NCI-H345 treated with DMSO at 0.1 percent for 48 hours (cell line): ENCODE data around the gene CHST12.
"Not testable (repeated sequence)": the region's sequence is repeated elsewhere in the genome, so short reads cannot be mapped to it uniquely, and the experiment has no call there.

Source experiments
- DNase-seq: peaks from one replicate; lab custom pipeline; 2025; ENCODE audit not compliant: unreplicated experiment; lab: John Stamatoyannopoulos, UW

Gene CHST12

GRCh38 chr7:2460188-2460587 lies 56.8 kb downstream of the CHST12 start:
- no peak for DNase-seq

- no peak for DNase-seq
Observed at GRCh38 chr7:2460641-2461040, 57.2 kb downstream of the CHST12 start.

GRCh38 chr7:2461268-2462026 lies 58.0 kb downstream of the CHST12 start:
- no peak for DNase-seq

GRCh38 chr7:2462731-2463130 lies 59.3 kb downstream of the CHST12 start:
- no peak for DNase-seq

DNA sequence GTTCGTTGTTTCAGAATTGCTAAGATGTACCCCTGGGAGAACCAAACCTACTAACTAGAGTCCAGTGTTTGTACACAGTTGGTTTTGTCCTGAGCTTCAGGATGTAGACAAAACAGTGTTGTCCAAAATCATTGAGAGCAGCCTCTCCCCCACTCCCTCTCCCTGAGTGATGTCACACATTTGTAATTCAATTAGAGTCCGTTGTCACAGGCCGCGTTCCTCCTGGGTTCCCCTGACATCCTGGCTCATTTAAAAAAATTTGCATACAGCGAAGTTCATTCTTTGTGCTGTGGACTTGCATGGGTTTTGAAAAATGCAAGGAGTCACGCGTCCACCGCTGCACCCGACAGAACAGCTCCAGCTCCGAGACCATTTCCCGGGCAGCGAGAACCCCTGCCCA lies 62.5 kb downstream of the CHST12 start:
- DNase-seq = no peak

GRCh38 chr7:2466675-2467074 lies 63.3 kb downstream of the CHST12 start:
- no peak for DNase-seq

DNA sequence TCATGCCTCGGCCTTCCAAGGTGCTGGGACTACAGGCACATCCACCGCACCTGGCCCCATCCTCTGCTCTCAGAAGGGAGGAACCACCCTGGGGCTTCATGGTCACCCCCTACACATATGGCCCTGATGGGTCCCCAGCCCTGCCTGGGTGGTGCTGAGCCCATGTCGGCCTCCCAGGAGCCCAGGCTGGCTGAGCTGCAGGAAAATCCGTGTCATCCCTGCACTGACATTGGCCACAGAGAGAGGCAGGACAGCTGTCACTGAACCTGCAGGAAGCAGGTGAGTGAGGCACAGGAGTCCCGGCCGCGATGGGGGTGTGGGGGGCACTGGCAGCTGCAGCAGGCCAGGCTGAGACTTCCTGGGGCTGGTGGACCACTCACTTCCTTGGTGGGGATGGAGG lies 64.8 kb downstream of the CHST12 start:
- DNase-seq = no peak

GRCh38 chr7:2469460-2470203 lies 66.2 kb downstream of the CHST12 start:
- not testable (repeated sequence) for DNase-seq

GRCh38 chr7:2470204-2471021 lies 67.0 kb downstream of the CHST12 start:
- no peak for DNase-seq

DNA sequence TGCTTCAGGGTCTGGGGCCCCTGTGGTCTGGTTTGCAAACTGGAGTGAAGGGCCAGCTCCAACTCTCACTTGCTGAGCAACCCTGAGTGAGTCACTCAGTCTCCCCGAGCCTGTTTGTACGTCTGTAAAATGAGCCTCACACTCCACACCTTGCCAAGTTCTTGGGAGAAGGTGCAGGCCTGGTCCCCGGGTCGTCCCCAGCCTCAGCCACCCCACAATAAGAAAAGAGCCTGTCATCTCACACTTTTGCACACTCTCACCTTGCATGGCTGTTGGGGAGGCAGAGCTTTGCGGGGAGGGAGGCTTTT lies 67.6 kb downstream of the CHST12 start:
- no peak for DNase-seq

GRCh38 chr7:2471396-2471795 lies 68.0 kb downstream of the CHST12 start:
- DNase-seq = peak; percentile 65

DNA sequence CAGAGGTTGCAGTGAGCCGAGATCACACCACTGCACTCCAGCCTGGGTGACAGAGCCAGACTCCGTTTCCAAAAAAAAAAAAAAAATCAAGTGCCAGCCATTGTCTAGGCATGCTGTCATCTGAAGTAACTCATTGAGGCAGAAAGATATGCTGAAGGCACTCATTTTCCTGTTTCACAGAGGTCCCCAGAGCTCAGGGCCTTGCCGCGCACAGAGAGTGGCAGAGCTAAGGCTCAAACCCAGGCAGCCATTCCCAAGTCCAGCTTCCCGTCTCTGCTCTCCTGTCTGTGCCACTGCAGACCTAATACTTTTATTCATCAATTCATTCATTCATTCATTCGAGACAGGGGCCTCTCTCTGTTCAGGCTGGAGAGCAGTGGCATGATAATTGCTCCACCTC lies 69.3 kb downstream of the CHST12 start:
- no peak for DNase-seq

DNA sequence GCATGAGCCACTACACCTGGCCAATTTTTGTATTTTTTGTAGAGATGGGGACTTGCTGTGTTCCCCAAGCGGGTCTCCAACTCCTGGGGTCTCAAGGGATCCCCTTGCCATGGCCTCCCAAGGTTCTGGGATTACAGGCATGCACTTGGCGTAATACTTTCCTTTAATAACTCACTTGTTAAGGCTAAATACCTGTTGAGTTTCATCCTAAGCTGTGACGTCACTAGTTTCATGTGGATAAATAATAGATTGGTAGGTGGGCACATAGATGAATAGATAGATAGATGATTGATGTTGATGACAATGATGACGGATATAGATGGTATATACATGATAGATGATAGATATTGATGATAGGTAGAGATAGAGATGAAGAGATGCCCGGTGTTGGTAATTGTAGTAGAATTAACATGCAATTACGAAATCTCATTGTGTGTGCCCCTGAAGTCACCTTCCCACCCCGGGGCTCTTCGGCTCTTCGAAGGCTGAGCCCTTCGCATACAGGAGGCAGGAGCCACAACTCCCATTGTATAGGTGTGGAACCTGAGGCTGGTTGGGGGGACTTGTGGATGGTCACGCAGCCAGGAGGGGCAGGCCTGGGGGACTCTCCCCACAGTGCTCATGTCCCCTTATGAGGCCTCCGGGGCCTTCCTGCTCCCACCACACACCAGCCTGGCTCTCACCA lies 70.2 kb downstream of the CHST12 start:
- DNase-seq = no peak

DNA sequence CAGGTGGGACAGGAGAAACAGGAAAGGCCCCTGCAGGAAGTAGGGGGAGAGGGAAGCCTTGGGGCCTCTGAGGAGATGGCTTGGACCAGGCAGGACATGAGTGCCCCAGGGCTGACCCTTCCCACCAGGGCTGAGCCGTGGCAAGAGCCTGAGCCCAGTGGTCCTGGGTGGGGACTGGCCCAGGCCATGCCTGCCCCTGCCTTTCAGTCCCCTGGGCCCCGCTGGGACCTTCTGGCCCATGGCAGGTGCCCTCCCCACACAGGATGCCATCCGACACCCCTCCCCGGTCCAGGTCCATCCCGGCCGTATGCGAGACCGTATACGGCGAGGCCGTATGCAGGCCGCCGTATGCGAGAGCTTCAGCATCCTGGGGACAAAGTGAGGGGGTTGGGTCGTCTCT lies 70.8 kb downstream of the CHST12 start:
- DNase-seq = no peak

DNA sequence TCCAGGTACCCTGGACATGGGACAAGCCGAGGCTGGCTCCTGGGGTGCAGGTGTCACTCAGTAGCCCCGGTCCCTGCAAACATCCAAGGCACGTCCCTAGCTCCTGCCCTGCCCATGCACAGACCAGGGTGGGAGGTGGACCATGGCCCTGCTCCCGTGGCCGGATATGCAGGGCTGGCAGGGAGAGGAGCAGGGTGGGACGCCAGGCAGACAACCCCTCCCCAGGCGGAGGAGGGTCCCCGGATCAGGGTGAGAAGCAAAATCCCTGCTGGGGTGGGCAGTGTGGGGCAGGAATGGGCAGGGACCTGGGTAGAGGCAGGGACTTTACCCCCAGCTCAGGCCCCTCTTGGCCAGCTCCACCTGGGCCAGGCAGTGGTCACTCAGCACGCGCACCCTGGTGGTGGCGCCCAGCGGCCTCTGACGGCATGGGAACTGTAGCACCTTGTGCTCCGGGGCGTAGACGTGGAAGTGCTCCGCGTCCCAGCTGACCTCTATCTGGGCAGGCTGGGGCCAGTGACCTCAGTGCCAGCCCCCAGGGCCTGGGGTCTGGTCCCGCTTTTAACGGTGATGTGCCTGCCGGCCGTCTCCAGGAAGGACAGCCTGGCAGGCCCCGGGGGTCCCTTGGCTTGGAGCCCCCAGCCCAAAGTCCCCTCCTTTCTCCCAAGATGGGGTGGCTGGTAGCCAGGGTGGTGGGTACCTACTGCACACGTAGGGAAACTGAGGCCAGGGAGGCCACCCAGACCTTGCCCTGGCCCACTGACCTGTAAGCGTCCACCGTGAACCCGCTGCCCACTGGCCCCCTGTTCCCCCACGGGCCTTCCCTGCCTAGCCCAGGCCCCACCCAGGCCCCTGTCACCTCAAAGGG lies 71.6 kb downstream of the CHST12 start:
- no peak for DNase-seq

DNA sequence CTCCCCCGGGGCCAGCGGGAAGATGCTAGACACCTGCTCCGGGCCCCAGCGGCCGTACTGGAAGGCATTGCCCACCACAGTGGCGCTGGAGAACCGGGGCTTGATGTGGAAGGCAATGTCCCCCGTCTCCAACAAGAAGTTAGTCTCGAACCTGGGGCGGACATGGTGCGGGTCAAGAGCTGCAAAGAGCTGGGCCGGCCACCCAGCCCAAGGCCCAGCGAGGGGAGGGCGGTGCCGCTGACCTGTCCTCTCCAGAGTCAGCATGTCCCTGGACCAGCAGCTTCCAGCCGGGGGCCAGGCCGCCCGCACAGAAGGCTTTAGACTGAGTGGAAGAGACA lies 72.2 kb downstream of the CHST12 start:
- DNase-seq = no peak

GRCh38 chr7:2476298-2476697 lies 72.9 kb downstream of the CHST12 start, which contains the start of gene GRIFIN:
Gene GRIFIN (minus strand): TSS chr7:2476398. CDS start chr7:2476383, 15 bp downstream.
- no peak for DNase-seq

- DNase-seq = no peak
Observed at GRCh38 chr7:2476776-2477446, 73.5 kb downstream of the CHST12 start.

DNA sequence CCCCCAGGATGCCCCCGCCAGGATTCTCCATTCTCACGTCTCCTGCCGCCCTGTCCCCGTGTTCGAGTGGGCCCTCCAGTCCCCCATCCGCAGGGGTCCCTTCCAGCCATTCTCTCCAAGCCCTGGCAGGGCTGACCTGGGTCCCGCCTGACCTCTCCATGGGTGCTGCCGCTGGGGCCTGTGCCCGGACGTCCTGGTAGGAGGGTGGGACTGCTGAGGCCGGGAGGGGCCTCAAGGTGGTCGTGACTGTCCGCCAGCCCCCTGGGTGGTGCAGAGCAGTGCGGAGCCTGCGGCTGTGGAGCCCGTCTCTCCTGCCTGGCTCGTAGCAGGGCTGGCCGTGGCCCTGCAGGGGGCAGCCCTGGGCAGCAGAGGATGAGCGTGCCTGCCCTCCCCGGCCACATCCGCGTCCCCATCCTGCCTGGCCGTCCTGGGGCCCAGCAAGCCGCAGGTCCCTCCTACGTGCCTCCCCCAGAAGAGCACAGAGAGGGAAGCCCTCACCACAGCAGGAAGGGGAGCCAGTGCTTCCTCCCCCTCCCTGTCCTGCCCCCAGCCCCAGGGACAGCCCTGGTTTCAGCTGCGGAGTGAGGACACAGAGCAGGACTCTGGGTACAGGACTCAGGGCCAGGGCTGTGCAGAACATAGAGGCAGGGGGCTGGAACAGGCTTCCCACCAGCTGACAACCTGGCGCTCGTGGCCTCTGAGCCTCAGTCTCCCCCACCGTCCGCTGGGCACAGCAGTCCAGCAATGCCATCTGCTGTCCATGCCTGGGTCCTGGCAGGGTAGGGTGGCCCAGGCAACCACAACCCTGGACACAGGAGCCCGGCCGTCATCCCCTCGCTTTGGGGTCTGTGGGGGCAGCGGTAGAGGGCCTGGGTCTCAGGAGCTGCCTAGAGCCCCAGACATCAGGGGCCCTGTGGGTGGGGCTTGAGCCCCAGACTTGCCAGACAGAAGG lies 74.3 kb downstream of the CHST12 start:
- no peak for DNase-seq
